ENCODE results near the gene ARHGAP44. TPM values are rescaled to one million over a fixed set of nuclear protein-coding genes. Genes with fewer than 3 reads are reported as not detected.

ARHGAP44 gene
- total and polyA plus RNA-seq, 2 of the 4 experiments (the other 2 are of a cell fraction) = 0.54 to 1.0 TPM

- H3K4me2 ChIP-seq (ENCODE audit: low read depth, low read length) = no peak overlapping the region
- H4K91ac ChIP-seq (ENCODE audit: insufficient read depth, low read depth, low read length) = no peak overlapping the region
- no peak overlapping the region for H2BK20ac ChIP-seq (ENCODE audit: low read depth, low read length)
- no peak overlapping the region for H4K5ac ChIP-seq (ENCODE audit: low read depth, low read length)
- H3K9me1 ChIP-seq (ENCODE audit: insufficient read depth, low read length) = no peaks in the 10 kb centered on the region
- dilution Hi-C loops (cut with HindIII; ENCODE audit: low sequenced_read_pairs, unreplicated experiment) = no loop called here
- no peaks in the 10 kb centered on the region for H3K9me3 ChIP-seq (ENCODE audit: control insufficient read depth, insufficient read depth, low read length)
- no peak overlapping the region for H3K4ac ChIP-seq (ENCODE audit: low read depth, low read length)
- no peaks in the 10 kb centered on the region for H3K4me1 ChIP-seq (ENCODE audit: control insufficient read depth, insufficient read depth, low read length)
- H2AK9ac ChIP-seq (replicated peaks; ENCODE audit: low read depth, low read length, poor library complexity) = no peak overlapping the region
- ATAC-seq (ENCODE audit: low read depth) (no peak), DNase-seq (no peak)
- in situ Hi-C loops (cut with MboI; ENCODE audit: low sequenced_read_pairs) = no loop called here
- H3K27ac ChIP-seq (ENCODE audit: insufficient read depth, low read length) = no peak overlapping the region
- CTCF ChIA-PET = interaction anchor here (1.0 kb wide), 1 partner anchor 11 kb away, joined by 4 read pairs; no protein-coding TSS in a partner anchor
- no peak overlapping the region for H2AFZ ChIP-seq (replicated peaks; ENCODE audit: low read length, poor library complexity)
- H3K23ac ChIP-seq (ENCODE audit: low read depth, low read length) = no peak overlapping the region
- TF ChIP-seq MAFK (IDR thresholded peaks at IDR 0.05; ENCODE audit: low read depth, low read length) = peak; percentile 29; the same call in 1 of the 2 replicates
- TF ChIP-seq CTCF (conservative IDR thresholded peaks at IDR 0.05; ENCODE audit: low read depth, low read length) = no peak
- no peak overlapping the region for H3K18ac ChIP-seq (ENCODE audit: low read depth, low read length)
- H3K36me3 ChIP-seq (ENCODE audit: control insufficient read depth, insufficient read depth, low read length) = no peaks in the 10 kb centered on the region
- H2BK5ac ChIP-seq (ENCODE audit: low read depth, low read length, poor library complexity, severe bottlenecking) = no peak overlapping the region
- BruUV-seq (replicated peaks) = no TSS peak
- no peaks in the 10 kb centered on the region for H3K79me1 ChIP-seq (ENCODE audit: low read depth in 1 of 2, low read length in 2 of 2)
- no peaks in the 10 kb centered on the region for H3K27me3 ChIP-seq (ENCODE audit: control insufficient read depth, insufficient read depth, low read length)
- no peak overlapping the region for H3K4me3 ChIP-seq (ENCODE audit: insufficient read depth, low read depth, low read length)
- no peak overlapping the region for H3K9ac ChIP-seq (ENCODE audit: low read depth, low read length)
- no peaks in the 10 kb centered on the region for H4K20me1 ChIP-seq (ENCODE audit: insufficient read depth, low read length)
- no peak overlapping the region for H2BK15ac ChIP-seq (ENCODE audit: low read depth, low read length)
- intact Hi-C loops (cut with micrococcal nuclease) = no loop called here
- no peak overlapping the region for H3K56ac ChIP-seq (ENCODE audit: extremely low read depth, insufficient read depth, low read length)
- no peak overlapping the region for H2BK120ac ChIP-seq (ENCODE audit: low read depth, low read length)
- POLR2A ChIA-PET (ENCODE audit: unreplicated experiment) = no interaction called here
- 80% methylated on average over 1 of the region's 4 CpGs; no CpG with 5 or more reads in 1 of the 2 experiments for WGBS, 2 experiments (ENCODE audit: extremely low coverage in 2 of 2, insufficient read length in 1 of 2)
- H2AK5ac ChIP-seq (ENCODE audit: low read depth, low read length) = no peak overlapping the region
- no peak overlapping the region for H3K14ac ChIP-seq (replicated peaks; ENCODE audit: low read depth, low read length)
- no peak overlapping the region for H4K8ac ChIP-seq (ENCODE audit: low read depth in 2 of 2, low read length in 2 of 2)
Observed at GRCh38 chr17:12851901-12852435, 62.7 kb downstream of the ARHGAP44 start.

Data from IMR-90 (cell line).